ENCODE measurements around the gene KRT33B. TPM values are rescaled to one million over a fixed set of nuclear protein-coding genes. Genes with fewer than 3 reads are reported as not detected.

The KRT33B gene
- total and polyA plus RNA-seq, 2 of the 13 experiments (the other 11 are each of a cell fraction or from before 2014, with no cell fraction given), result not detected

- TF ChIP-seq PRDM10 (CRISPR knock-in tag; IDR thresholded peaks at IDR 0.05; ENCODE audit: low read depth), result peak; percentile 55; the same call in 1 of the 2 replicates
- peak; percentile 55; the same call in 1 of the 2 replicates for TF ChIP-seq ZNF331 (CRISPR knock-in tag; IDR thresholded peaks at IDR 0.05)
- no peak for TF ChIP-seq NFIB (CRISPR knock-in tag; IDR thresholded peaks at IDR 0.05; ENCODE audit: borderline replicate concordance)
- TF ChIP-seq ZNF841 (CRISPR knock-in tag; IDR thresholded peaks at IDR 0.05; ENCODE audit: borderline replicate concordance), result no peak
- TF ChIP-seq ZBTB1 (CRISPR knock-in tag; IDR thresholded peaks at IDR 0.05; ENCODE audit: borderline replicate concordance), result no peak
- no peak for TF ChIP-seq THAP7 (CRISPR knock-in tag; IDR thresholded peaks at IDR 0.05)
- no peak for TF ChIP-seq HES4 (CRISPR knock-in tag; IDR thresholded peaks at IDR 0.05; ENCODE audit: borderline replicate concordance)
- no peak for TF ChIP-seq MIER3 (CRISPR knock-in tag; IDR thresholded peaks at IDR 0.05; ENCODE audit: borderline replicate concordance)
- TF ChIP-seq TCF7L2 (IDR thresholded peaks at IDR 0.05; ENCODE audit: low read depth, low read length), result no peak
- 0 out of 2 replicates have a peak, but pooled peaks have one; percentile 7 for TF ChIP-seq ZNF629 (CRISPR knock-in tag; conservative IDR thresholded peaks at IDR 0.05)
- peak; percentile 73; the same call in 1 of the 2 replicates for TF ChIP-seq NCOR1 (IDR thresholded peaks at IDR 0.05; ENCODE audit: borderline replicate concordance, low read length)
- peak; percentile 57; the same call in 1 of the 2 replicates for TF ChIP-seq ZFX (CRISPR knock-in tag; IDR thresholded peaks at IDR 0.05; ENCODE audit: low read depth)
- no peak for TF ChIP-seq BATF2 (CRISPR knock-in tag; IDR thresholded peaks at IDR 0.05)
- TF ChIP-seq HMGXB4 (CRISPR knock-in tag; IDR thresholded peaks at IDR 0.05; ENCODE audit: borderline replicate concordance in 1 of 2, low read depth in 1 of 2), result no peak; a peak in 1 of 4 replicates
- TF ChIP-seq HOXD1 (CRISPR knock-in tag; IDR thresholded peaks at IDR 0.05), result no peak
- no peak for TF ChIP-seq JARID2 (CRISPR knock-in tag; IDR thresholded peaks at IDR 0.05; ENCODE audit: insufficient replicate concordance)
- peak; percentile 47 to 84; a peak in 3 of 4 replicates for TF ChIP-seq NR2F1 (CRISPR knock-in tag; IDR thresholded peaks at IDR 0.05)
- TF ChIP-seq TERF1 (CRISPR knock-in tag; IDR thresholded peaks at IDR 0.05), result no peak
Observed at GRCh38 chr17:41415833-41416335, 46.3 kb upstream of the KRT33B start (continued).
